Activated CD8-positive, alpha-beta memory T cell treated with anti-CD3 and anti-CD28 coated beads, Interleukin-2, amount 10 ng/mL, durations not matched to agents 7 days and 5 days (primary cell): Measurements from ENCODE around the gene AQP2. TPM values are rescaled to one million over a fixed set of nuclear protein-coding genes. Genes with fewer than 3 reads are reported as not detected.

Experiments used
- ATAC-seq: fragments of 150-1000 bp; cut with Tn5 transposase; one replicate; pipeline ENCODE4 v1.10.0; 2021; ENCODE audit warnings: moderate library complexity
- CTCF ChIA-PET: fragments of 350-600 bp; sonication (Branson Sonifier 250); formaldehyde crosslinking; loops from one replicate; lab custom pipeline; 2021; ENCODE audit warnings: antibody characterized with exemption; lab: Charles Lee
- DNase-seq: peaks from one replicate; pipeline ENCODE4 v3.0.0-alpha.2; 2020
- H3K27ac Mint-ChIP-seq: one replicate; pipeline ENCODE4 v1.8.0; 2021; ENCODE audit warnings: mild to moderate bottlenecking, mixed read lengths
- H3K27me3 Mint-ChIP-seq: one replicate; pipeline ENCODE4 v1.8.0; 2021; ENCODE audit warnings: mixed read lengths
- H3K36me3 Mint-ChIP-seq: one replicate; pipeline ENCODE4 v1.8.0; 2021; ENCODE audit warnings: mild to moderate bottlenecking, mixed read lengths
- H3K4me1 Mint-ChIP-seq: one replicate; pipeline ENCODE4 v1.8.0; 2021; ENCODE audit warnings: mixed read lengths
- H3K4me3 Mint-ChIP-seq: one replicate; pipeline ENCODE4 v1.8.0; 2021; ENCODE audit warnings: mild to moderate bottlenecking, moderate library complexity, mixed read lengths
- H3K9me3 Mint-ChIP-seq: one replicate; pipeline ENCODE4 v1.8.0; 2022; ENCODE audit warnings: low read depth, mixed read lengths
- total RNA-seq, 2 experiments: library from RNA; stranded (reverse); gene quantifications; one replicate each; pipeline ENCODE4 v1.2.3, GENCODE V29; 2021

Gene AQP2
- total RNA-seq, 2 experiments from 2014 or later: not detected

GRCh38 chr12:49947593-49948226, 2.8 kb upstream of the AQP2 start:
- DNase-seq: no peak
- CTCF ChIA-PET: interaction anchor here (1.1 to 6.7 kb wide), 4 partner anchors 12 to 324 kb away, joined by 3 to 92 read pairs (median 12); partner anchors contain the start of genes AQP5 and PRPF40B
- no peak overlapping the region for H3K4me3 Mint-ChIP-seq
- no peaks in the 10 kb centered on the region for H3K36me3 Mint-ChIP-seq
- H3K27me3 Mint-ChIP-seq: peaks cover under 1% of the 10 kb centered on the region
- peaks cover 22% of the 10 kb centered on the region for H3K4me1 Mint-ChIP-seq
- no peak overlapping the region for H3K27ac Mint-ChIP-seq
- no peak for ATAC-seq
- no peaks in the 10 kb centered on the region for H3K9me3 Mint-ChIP-seq

DNA sequence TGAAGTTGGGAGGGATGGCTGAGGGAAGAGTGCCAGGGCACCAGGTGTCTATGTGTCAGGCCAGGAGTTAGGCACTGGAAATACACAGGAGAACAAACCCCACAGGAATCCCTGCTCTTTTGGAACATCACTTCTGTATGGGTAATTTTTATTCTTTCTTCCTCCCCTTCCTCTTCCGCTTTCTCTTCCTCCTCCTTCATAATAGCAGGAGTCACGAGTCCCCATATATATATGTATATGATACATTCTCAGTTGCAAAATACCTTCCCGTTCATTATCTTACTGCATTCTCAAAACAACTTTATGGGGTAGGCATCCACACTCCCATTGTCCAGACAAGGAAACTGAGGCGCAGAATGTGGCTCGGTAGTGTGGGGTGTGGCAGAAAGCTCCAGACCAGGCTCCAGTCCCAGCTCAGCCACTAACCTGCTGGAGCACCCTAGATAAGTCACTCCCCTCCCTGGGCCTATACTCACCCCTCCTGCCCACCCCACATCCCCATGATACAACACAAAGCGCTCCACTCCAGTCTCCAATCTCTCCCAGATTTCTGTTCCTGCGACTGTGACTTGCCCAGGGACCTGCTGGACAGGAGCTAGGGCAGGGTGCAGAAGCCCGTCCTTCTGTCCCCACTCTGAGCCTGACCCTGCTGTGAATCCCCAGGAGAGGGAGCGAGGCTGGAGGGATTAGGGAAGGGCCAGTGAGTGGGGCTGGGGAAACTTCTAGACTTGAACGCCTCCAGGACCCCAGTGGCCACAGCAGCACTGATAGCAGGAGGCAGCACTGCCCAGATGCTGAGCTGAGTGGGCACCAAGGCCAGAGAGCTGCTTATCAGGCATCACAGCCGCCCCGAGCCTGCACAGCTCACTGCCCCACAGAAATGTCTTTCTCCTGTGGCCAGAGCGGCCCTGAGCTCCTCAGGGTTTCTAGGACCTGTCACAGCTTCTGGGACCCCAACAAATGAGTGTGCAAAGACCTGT, 1.4 kb upstream of the AQP2 start:
- Mint-ChIP-seq H3K27ac (no peak overlapping the region), H3K4me3 (no peak overlapping the region), H3K36me3 (no peaks in the 10 kb centered on the region), H3K9me3 (no peaks in the 10 kb centered on the region), H3K4me1 (peaks cover 18% of the 10 kb centered on the region), H3K27me3 (peaks cover 10% of the 10 kb centered on the region)
- CTCF ChIA-PET: interaction anchor here (1.1 to 6.7 kb wide), 2 partner anchors 18 to 107 kb away, joined by 3 to 92 read pairs; no protein-coding TSS in a partner anchor
- ATAC-seq (no peak), DNase-seq (no peak)

DNA sequence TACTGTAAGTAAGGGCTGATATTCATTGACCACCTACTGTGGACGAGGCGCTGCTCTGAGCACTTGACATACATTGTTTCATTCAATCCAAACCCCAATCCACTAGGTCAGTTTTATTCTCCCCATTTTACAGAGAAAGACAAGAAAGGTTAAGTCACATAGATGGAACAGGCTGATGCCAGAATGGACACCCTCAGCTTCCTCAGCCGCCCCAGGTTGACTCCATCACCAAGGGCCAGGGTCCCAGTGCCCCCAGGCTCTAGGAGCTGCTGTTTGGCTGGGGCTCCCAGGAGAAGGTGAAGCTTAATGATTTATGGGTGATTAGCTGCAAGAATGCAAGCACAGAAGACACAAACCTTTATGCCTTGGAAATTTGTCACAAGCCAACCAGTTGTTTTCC, 671 bp upstream of the AQP2 start:
- no peak for ATAC-seq
- H3K36me3 Mint-ChIP-seq: no peaks in the 10 kb centered on the region
- no peaks in the 10 kb centered on the region for H3K9me3 Mint-ChIP-seq
- peaks cover 17% of the 10 kb centered on the region for H3K27me3 Mint-ChIP-seq
- H3K27ac Mint-ChIP-seq: no peak overlapping the region
- no peak for DNase-seq
- no peak overlapping the region for H3K4me3 Mint-ChIP-seq
- CTCF ChIA-PET: interaction anchor here (6.7 kb wide), 1 partner anchor 17 kb away, joined by 92 read pairs; no protein-coding TSS in a partner anchor
- H3K4me1 Mint-ChIP-seq: peaks cover 17% of the 10 kb centered on the region

GRCh38 chr12:49951411-49952240, 1.1 kb downstream of the AQP2 start:
- Mint-ChIP-seq H3K4me3 (no peak overlapping the region), H3K9me3 (no peaks in the 10 kb centered on the region), H3K36me3 (no peaks in the 10 kb centered on the region), H3K27me3 (peaks cover 29% of the 10 kb centered on the region), H3K4me1 (no peaks in the 10 kb centered on the region), H3K27ac (no peak overlapping the region)
- DNase-seq (no peak), ATAC-seq (no peak)
- CTCF ChIA-PET: no interaction called here

DNA sequence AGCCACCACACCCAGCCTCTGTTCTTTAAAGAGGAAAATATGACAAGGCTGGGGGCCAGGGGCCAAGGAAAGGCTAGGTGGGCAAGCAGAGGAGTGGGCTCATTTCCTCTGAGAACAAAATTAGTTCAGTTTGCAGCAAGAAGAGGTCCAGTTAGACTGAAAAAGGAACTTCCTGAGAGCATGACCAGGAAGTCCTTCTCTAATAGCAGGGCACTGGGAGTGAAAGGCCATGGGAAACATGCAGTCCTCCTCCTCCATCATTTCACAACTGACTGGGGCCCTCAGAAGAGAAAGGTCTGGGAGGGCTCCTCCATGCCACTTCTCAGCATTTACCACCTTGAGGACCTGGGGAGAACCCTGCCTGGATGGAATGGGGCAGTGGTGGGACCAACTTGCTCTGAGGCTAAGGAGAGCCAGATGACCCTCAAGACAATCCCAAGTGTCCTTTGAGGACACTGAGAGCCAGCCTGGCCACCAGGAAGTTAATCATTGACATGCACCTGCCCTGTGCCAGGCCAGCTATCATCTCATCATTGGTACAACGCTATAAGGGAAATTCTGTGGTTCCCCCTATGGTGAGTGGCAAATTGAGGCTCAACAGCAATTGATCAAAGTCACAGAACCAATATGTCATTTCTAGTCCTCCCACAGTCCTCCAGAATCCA, 2.0 kb downstream of the AQP2 start:
- H3K4me3 Mint-ChIP-seq: no peak overlapping the region
- peaks cover 38% of the 10 kb centered on the region for H3K27me3 Mint-ChIP-seq
- H3K4me1 Mint-ChIP-seq: no peaks in the 10 kb centered on the region
- ATAC-seq (no peak), DNase-seq (no peak)
- H3K36me3 Mint-ChIP-seq: no peaks in the 10 kb centered on the region
- H3K9me3 Mint-ChIP-seq: no peaks in the 10 kb centered on the region
- CTCF ChIA-PET: interaction anchor here (4.1 kb wide), 1 partner anchor 14 kb away, joined by 24 read pairs; no protein-coding TSS in a partner anchor
- no peak overlapping the region for H3K27ac Mint-ChIP-seq

- Mint-ChIP-seq H3K27me3 (peaks cover 44% of the 10 kb centered on the region), H3K36me3 (no peaks in the 10 kb centered on the region), H3K9me3 (no peaks in the 10 kb centered on the region), H3K4me1 (no peaks in the 10 kb centered on the region), H3K4me3 (no peak overlapping the region), H3K27ac (no peak overlapping the region)
- DNase-seq: no peak
- no peak for ATAC-seq
- CTCF ChIA-PET: interaction anchor here (3.5 to 4.1 kb wide), 2 partner anchors 8 to 13 kb away, joined by 19 to 24 read pairs; no protein-coding TSS in a partner anchor
Observed at GRCh38 chr12:49953151-49953550, 2.6 kb downstream of the AQP2 start.

- H3K27me3 Mint-ChIP-seq: peaks cover 55% of the 10 kb centered on the region
- H3K4me1 Mint-ChIP-seq: no peaks in the 10 kb centered on the region
- DNase-seq (no peak), ATAC-seq (no peak)
- H3K36me3 Mint-ChIP-seq: no peaks in the 10 kb centered on the region
- CTCF ChIA-PET: interaction anchor here (3.5 to 4.1 kb wide), 2 partner anchors 9 to 12 kb away, joined by 19 to 24 read pairs; no protein-coding TSS in a partner anchor
- no peak overlapping the region for H3K4me3 Mint-ChIP-seq
- no peak overlapping the region for H3K27ac Mint-ChIP-seq
- H3K9me3 Mint-ChIP-seq: no peaks in the 10 kb centered on the region
Observed at GRCh38 chr12:49953961-49954846, 3.7 kb downstream of the AQP2 start.

- Mint-ChIP-seq H3K27ac (no peak overlapping the region), H3K27me3 (peaks cover 64% of the 10 kb centered on the region), H3K4me3 (no peak overlapping the region), H3K4me1 (no peaks in the 10 kb centered on the region), H3K36me3 (no peaks in the 10 kb centered on the region), H3K9me3 (no peaks in the 10 kb centered on the region)
- CTCF ChIA-PET: interaction anchor here (3.5 to 4.1 kb wide), 2 partner anchors 10 to 11 kb away, joined by 19 to 24 read pairs; no protein-coding TSS in a partner anchor
- no peak for ATAC-seq
- DNase-seq: no peak
Observed at GRCh38 chr12:49954863-49955830, 4.6 kb downstream of the AQP2 start.

DNA sequence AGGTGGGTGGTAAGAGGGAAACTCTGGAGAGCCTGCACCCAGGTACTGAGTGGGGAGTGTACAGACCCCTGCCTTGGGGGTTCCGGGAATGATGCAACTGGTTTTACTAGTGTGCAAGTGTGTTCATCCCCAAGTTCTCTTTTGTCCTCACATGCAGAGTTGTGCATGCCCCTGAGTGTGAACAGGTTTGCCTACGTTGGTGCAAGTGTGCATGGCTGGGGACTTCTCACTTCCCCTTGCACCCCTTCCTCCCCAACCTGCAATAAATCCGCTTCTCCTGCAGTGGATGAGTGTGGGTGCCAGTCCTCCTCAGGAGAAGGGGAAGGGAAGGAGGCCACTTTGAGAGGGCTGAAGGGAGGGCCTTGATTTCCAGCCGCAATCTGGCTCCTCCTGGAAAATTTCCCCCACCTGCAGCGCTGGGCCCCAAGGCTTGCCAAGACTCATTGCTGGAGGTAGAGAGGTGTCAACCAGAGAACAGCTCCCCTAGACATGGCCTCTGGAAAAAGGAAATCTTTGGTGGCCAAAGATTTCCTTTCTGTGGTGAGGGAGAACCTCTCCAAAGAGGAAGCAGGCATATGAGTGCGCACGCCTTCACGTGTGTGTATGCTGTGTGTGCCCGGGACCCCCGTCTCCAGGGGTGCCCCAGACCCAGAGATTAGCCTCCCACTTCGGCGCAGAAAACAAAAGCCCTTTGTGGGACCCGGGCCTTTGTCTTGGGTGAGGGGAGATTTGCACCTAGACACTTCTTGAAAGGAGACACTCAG, 5.5 kb downstream of the AQP2 start:
- Mint-ChIP-seq H3K27ac (no peak overlapping the region), H3K36me3 (peaks cover 4% of the 10 kb centered on the region), H3K4me3 (no peak overlapping the region), H3K9me3 (no peaks in the 10 kb centered on the region), H3K4me1 (peaks cover 5% of the 10 kb centered on the region), H3K27me3 (peaks cover 73% of the 10 kb centered on the region)
- CTCF ChIA-PET: interaction anchor here (3.5 to 4.1 kb wide), 2 partner anchors 10 to 11 kb away, joined by 19 to 24 read pairs; no protein-coding TSS in a partner anchor
- ATAC-seq: no peak
- no peak for DNase-seq
